K562 (cell line): ENCODE results near the gene RDH13. TPM values are rescaled to one million over a fixed set of nuclear protein-coding genes. Genes with fewer than 3 reads are reported as not detected.

ENCODE experiments used
- ATF7 ChIP-seq: fragments of 450-650 bp; IDR thresholded peaks from 2 replicates; pipeline ENCODE4 v1.7.1; 2014; ENCODE audit warnings: mild to moderate bottlenecking, moderate library complexity
- CLOCK ChIP-seq: fragments of 250-450 bp; sonication (Bioruptor Pico); IDR thresholded peaks from 2 replicates; pipeline ENCODE4 v1.4.0; 2020; ENCODE audit warnings: mild to moderate bottlenecking, moderate library complexity, borderline replicate concordance
- HEY1 ChIP-seq: fragments of 250-450 bp; sonication (Bioruptor Pico); IDR thresholded peaks from 2 replicates; pipeline ENCODE4 v1.5.0; 2020; ENCODE audit warnings: mild to moderate bottlenecking, moderate library complexity, borderline replicate concordance
- L3MBTL2 ChIP-seq: fragments of 450-650 bp; IDR thresholded peaks from 2 replicates; pipeline ENCODE4 v1.6.1; 2016; ENCODE audit warnings: mild to moderate bottlenecking, moderate library complexity
- MAFF ChIP-seq: IDR thresholded peaks from 2 replicates; pipeline ENCODE4 v1.6.1; 2012; ENCODE audit warnings: low read length, improper control_type of control experiment
- MNT ChIP-seq, 2 experiments: fragments of 450-650 bp; conservative IDR thresholded peaks; 2 replicates each; pipeline ENCODE4 v1.6.1; 2017; ENCODE audit warnings: mild to moderate bottlenecking in 2 of 2, moderate library complexity in 2 of 2
- MXI1 ChIP-seq: IDR thresholded peaks from 2 replicates; pipeline ENCODE4 v1.6.1; 2011; ENCODE audit warnings: low read depth, mild to moderate bottlenecking, improper control_type of control experiment, low read length
- PHF20 ChIP-seq: fragments of 450-650 bp; IDR thresholded peaks from 2 replicates; pipeline ENCODE4 v1.6.1; 2018; ENCODE audit not compliant: partially characterized antibody
- PTBP1 ChIP-seq: fragments of 200-400 bp; formaldehyde crosslinking; IDR thresholded peaks from 2 replicates; pipeline ENCODE4 v1.6.1; 2017; ENCODE audit warnings: low read depth, low read length
- RBM25 ChIP-seq: fragments of 200-400 bp; formaldehyde crosslinking; IDR thresholded peaks from 2 replicates; pipeline ENCODE4 v1.6.1; 2018; ENCODE audit warnings: low read length, low read depth, moderate library complexity; ENCODE audit not compliant: severe bottlenecking
- TRIM24 ChIP-seq, 2 experiments: fragments of 450-650 bp; IDR thresholded peaks; 2 replicates each; pipeline ENCODE4 v1.6.1; 2016
- ZBTB2 ChIP-seq: fragments of 450-650 bp; IDR thresholded peaks from 2 replicates; pipeline ENCODE4 v1.6.1; 2016; ENCODE audit warnings: antibody characterized with exemption
- ZFX ChIP-seq: sonication (generic); formaldehyde crosslinking; IDR thresholded peaks from 2 replicates; pipeline ENCODE4 v1.8.0; 2022; ENCODE audit warnings: mild to moderate bottlenecking, missing genetic modification reagents, moderate library complexity
- ZNF592 ChIP-seq: fragments of 450-650 bp; IDR thresholded peaks from 2 replicates; pipeline ENCODE4 v1.6.1; 2017; ENCODE audit warnings: antibody characterized with exemption, mild to moderate bottlenecking
- polyA plus RNA-seq, 8 experiments: library from polyadenylated mRNA; depleted of rRNA in 4 of 8; stranded (reverse) in 5 of 8; unstranded in 3 of 8; fragments of >200 nt; fragmentation: Nextera tagmentation in 2 of 8; fragmentation: Illumina TruSeq in 1 of 8; extraction: Ambion mirVana in 2 of 8; extraction: Trizol in 1 of 8; gene quantifications; 2 replicates each; pipeline versions ENCODE4 v1.2.1 to v1.2.3, GENCODE V29; 2011 to 2014; ENCODE audit warnings: inconsistent platforms in 1 of 8, missing spikeins in 1 of 8
- total RNA-seq, 7 experiments: library from RNA; depleted of rRNA in 6 of 7; stranded (reverse); fragments of >200 nt in 6 of 7; fragmentation: Illumina TruSeq in 2 of 7; extraction: Trizol in 2 of 7; gene quantifications; 2 replicates each; pipeline versions ENCODE4 v1.2.1 to v1.2.3, GENCODE V29; 2011 to 2021; ENCODE audit warnings: low replicate concordance in 1 of 7

The RDH13 gene
- total and polyA plus RNA-seq, 9 of the 15 experiments (the other 6 are each of a cell fraction or from before 2014, with no cell fraction given) = 7.5 to 70.3 (median 39.5) TPM

- TF ChIP-seq RBM25 (no peak), HEY1 (CRISPR knock-in tag) (no peak), ZNF592 (no peak), PTBP1 (no peak), L3MBTL2 (0 out of 2 replicates have a peak, but pooled peaks have one; percentile 21), MNT (conservative IDR thresholded peaks at IDR 0.05) (peak in 1 of 2 experiments; percentile 68; a peak in 2 of 4 replicates), MXI1 (no peak), PHF20 (peak; percentile 95), TRIM24 (IDR thresholded peaks at IDR 0.05) (peak; percentile 74 to 80; a peak in 3 of 4 replicates), MAFF (no peak), ZFX (CRISPR knock-in tag) (0 out of 2 replicates have a peak, but pooled peaks have one; percentile 2), ATF7 (peak; percentile 99), CLOCK (CRISPR knock-in tag) (no peak), ZBTB2 (peak; percentile 64; the same call in 1 of the 2 replicates)
Observed at GRCh38 chr19:55005684-55006488, 57.1 kb downstream of the RDH13 start (continued).
